CD4-positive, alpha-beta memory T cell (primary cell): Measurements from ENCODE around the gene RNF141. TPM values are rescaled to one million over a fixed set of nuclear protein-coding genes. Genes with fewer than 3 reads are reported as not detected.

Experiments used
- CTCF ChIA-PET: fragments of 350-600 bp; sonication (Branson Sonifier 250); formaldehyde crosslinking; loops from one replicate; lab custom pipeline; 2021; ENCODE audit warnings: inconsistent platforms; ENCODE audit not compliant: partially characterized antibody; lab: Charles Lee
- POLR2A ChIA-PET: fragments of 350-600 bp; sonication (Branson Sonifier 250); formaldehyde crosslinking; loops from one replicate; lab custom pipeline; 2021; ENCODE audit not compliant: partially characterized antibody; lab: Charles Lee
- DNase-seq, 5 donors: peaks; one replicate each; pipeline versions ENCODE4 v3.0.0 to v3.0.0-alpha.2; 2020 to 2022; ENCODE audit warnings: mixed read lengths in 1 of 5
- H3K27ac ChIP-seq: one replicate; pipeline ENCODE4 v1.7.0; 2013; ENCODE audit warnings: low read depth, low read length
- H3K27me3 ChIP-seq: 2 replicates; pipeline ENCODE4 v1.7.0; 2013; ENCODE audit warnings: mild to moderate bottlenecking, low read length, moderate library complexity; ENCODE audit not compliant: insufficient read depth
- H3K36me3 ChIP-seq: 2 replicates; pipeline ENCODE4 v1.7.0; 2013; ENCODE audit warnings: mild to moderate bottlenecking, low read length, moderate library complexity; ENCODE audit not compliant: insufficient read depth
- H3K4me1 ChIP-seq: 2 replicates; pipeline ENCODE4 v1.7.0; 2013; ENCODE audit warnings: mild to moderate bottlenecking, low read length, moderate library complexity; ENCODE audit not compliant: insufficient read depth
- H3K4me3 ChIP-seq, 2 donors: one replicate each; pipeline ENCODE4 v1.7.0; 2013; ENCODE audit warnings: low read length in 2 of 2, mild to moderate bottlenecking in 1 of 2
- H3K9me3 ChIP-seq, 2 donors: one replicate each; pipeline ENCODE4 v1.7.0; 2013; ENCODE audit warnings: low read length in 2 of 2, control low read depth in 1 of 2; ENCODE audit not compliant: control insufficient read depth in 1 of 2
- H3K27ac Mint-ChIP-seq, 7 donors: one replicate each; pipeline ENCODE4 v1.8.0; 2020 to 2021; ENCODE audit warnings: mixed read lengths in 7 of 7, mild to moderate bottlenecking in 6 of 7, inconsistent platforms in 3 of 7, moderate library complexity in 3 of 7
- H3K27me3 Mint-ChIP-seq, 2 donors: one replicate each; pipeline ENCODE4 v1.8.0; 2020 to 2021; ENCODE audit warnings: mixed read lengths in 2 of 2
- H3K36me3 Mint-ChIP-seq, 2 donors: one replicate each; pipeline ENCODE4 v1.8.0; 2020 to 2021; ENCODE audit warnings: mixed read lengths in 2 of 2, inconsistent platforms in 1 of 2, mild to moderate bottlenecking in 1 of 2
- H3K4me1 Mint-ChIP-seq, 4 donors: one replicate each; pipeline ENCODE4 v1.8.0; 2020 to 2021; ENCODE audit warnings: mixed read lengths in 4 of 4, mild to moderate bottlenecking in 1 of 4
- H3K4me3 Mint-ChIP-seq, 8 donors: one replicate each; pipeline ENCODE4 v1.8.0; 2020 to 2021; ENCODE audit warnings: mixed read lengths in 8 of 8, mild to moderate bottlenecking in 7 of 8, moderate library complexity in 6 of 8, inconsistent platforms in 3 of 8
- H3K9me3 Mint-ChIP-seq, 8 donors: one replicate each; pipeline ENCODE4 v1.8.0; 2020 to 2021; ENCODE audit warnings: mixed read lengths in 8 of 8, mild to moderate bottlenecking in 5 of 8, inconsistent platforms in 3 of 8, moderate library complexity in 1 of 8
- intact Hi-C: fragments of 100-400 bp; cut with micrococcal nuclease; formaldehyde crosslinking; loops from one replicate; pipeline ENCODE4 v1.15.1; 2023
- polyA plus RNA-seq, 2 donors: library from polyadenylated mRNA; unstranded; fragments of 300-500 nt; fragmentation: Illumina TruSeq; gene quantifications; one replicate each; pipeline ENCODE4 v1.2.3, GENCODE V29; 2021
- total RNA-seq, 2 experiments: library from RNA; stranded (reverse); gene quantifications; one replicate each; pipeline ENCODE4 v1.2.3, GENCODE V29; 2021

RNF141 gene
- total and polyA plus RNA-seq, 4 experiments from 2014 or later, result 15.6 to 24.8 (median 17.4) TPM

- no peaks in the 10 kb centered on the region for H3K36me3 ChIP-seq
- intact Hi-C loops, result no loop called here
- ChIA-PET POLR2A (no interaction called here), CTCF (interaction anchor here (0.9 kb wide), 1 partner anchor 171 kb away, joined by 3 read pairs; no protein-coding TSS in a partner anchor)
- H3K27me3 ChIP-seq, result no peaks in the 10 kb centered on the region
- no peak overlapping the region for H3K27ac ChIP-seq
- H3K4me3 ChIP-seq, result no peak overlapping the region
- peaks cover 4 to 10% of the 10 kb centered on the region in 2 donors for H3K27me3 Mint-ChIP-seq
- H3K27ac Mint-ChIP-seq, result no peak overlapping the region
- H3K36me3 Mint-ChIP-seq, result no peaks in the 10 kb centered on the region
- DNase-seq, result no peak
- no peaks in the 10 kb centered on the region for H3K9me3 ChIP-seq
- peaks cover 0 to 2% (median 0%) of the 10 kb centered on the region in 4 donors for H3K4me1 Mint-ChIP-seq
- no peaks in the 10 kb centered on the region for H3K9me3 Mint-ChIP-seq
- H3K4me3 Mint-ChIP-seq, result no peak overlapping the region
- no peaks in the 10 kb centered on the region for H3K4me1 ChIP-seq
Observed at GRCh38 chr11:10561043-10561818, 20.2 kb upstream of the RNF141 start.

- Histone ChIP-seq H3K27ac (no peak overlapping the region), H3K9me3 (no peaks in the 10 kb centered on the region), H3K27me3 (no peaks in the 10 kb centered on the region), H3K4me3 (no peak overlapping the region), H3K36me3 (no peaks in the 10 kb centered on the region), H3K4me1 (no peaks in the 10 kb centered on the region)
- intact Hi-C loops, result no loop called here
- peaks cover 0 to 2% (median 0%) of the 10 kb centered on the region in 4 donors for H3K4me1 Mint-ChIP-seq
- CTCF ChIA-PET, result interaction anchor here (1.1 to 2.0 kb wide), 3 partner anchors 16 to 96 kb away, joined by 3 to 5 read pairs (median 5); partner anchors contain the start of gene RNF141
- H3K4me3 Mint-ChIP-seq, result no peak overlapping the region
- POLR2A ChIA-PET, result no interaction called here
- peaks cover 0 to 2% (median 0%) of the 10 kb centered on the region in 8 donors for H3K9me3 Mint-ChIP-seq
- DNase-seq, result no peak
- no peaks in the 10 kb centered on the region for H3K36me3 Mint-ChIP-seq
- peaks cover 5 to 12% of the 10 kb centered on the region in 2 donors for H3K27me3 Mint-ChIP-seq
- no peak overlapping the region for H3K27ac Mint-ChIP-seq
Observed at GRCh38 chr11:10558288-10558687, 17.3 kb upstream of the RNF141 start.

GRCh38 chr11:10556590-10556989 lies 15.6 kb upstream of the RNF141 start:
- H3K4me1 Mint-ChIP-seq, result peaks cover 0 to 2% (median 0%) of the 10 kb centered on the region in 4 donors
- H3K9me3 ChIP-seq, result no peaks in the 10 kb centered on the region
- peaks cover under 1 to 9% (median 6%) of the 10 kb centered on the region in 8 donors for H3K9me3 Mint-ChIP-seq
- H3K27ac ChIP-seq, result no peak overlapping the region
- H3K4me1 ChIP-seq, result no peaks in the 10 kb centered on the region
- CTCF ChIA-PET, result interaction anchor here (2.5 kb wide), 1 partner anchor 15 kb away, joined by 10 read pairs; the partner anchor contains the start of gene RNF141
- peaks cover 9 to 17% of the 10 kb centered on the region in 2 donors for H3K27me3 Mint-ChIP-seq
- no peak for DNase-seq
- H3K36me3 Mint-ChIP-seq, result no peaks in the 10 kb centered on the region
- no peak overlapping the region for H3K27ac Mint-ChIP-seq
- intact Hi-C loops, result no loop called here
- POLR2A ChIA-PET, result interaction anchor here (0.7 kb wide), 1 partner anchor 9 kb away, joined by 4 read pairs; no protein-coding TSS in a partner anchor
- H3K27me3 ChIP-seq, result no peaks in the 10 kb centered on the region
- H3K36me3 ChIP-seq, result no peaks in the 10 kb centered on the region
- no peak overlapping the region for H3K4me3 ChIP-seq
- no peak overlapping the region for H3K4me3 Mint-ChIP-seq

- Histone ChIP-seq H3K9me3 (no peaks in the 10 kb centered on the region), H3K27ac (no peak overlapping the region), H3K36me3 (no peaks in the 10 kb centered on the region), H3K4me1 (no peaks in the 10 kb centered on the region), H3K4me3 (no peak overlapping the region), H3K27me3 (no peaks in the 10 kb centered on the region)
- no peaks in the 10 kb centered on the region for H3K36me3 Mint-ChIP-seq
- peaks cover 20 to 25% of the 10 kb centered on the region in 2 donors for H3K27me3 Mint-ChIP-seq
- intact Hi-C loops, result no loop called here
- ChIA-PET CTCF (no interaction called here), POLR2A (interaction anchor here (1.0 kb wide), 1 partner anchor 12 kb away, joined by 3 read pairs; no protein-coding TSS in a partner anchor)
- H3K27ac Mint-ChIP-seq, result no peak overlapping the region
- peaks cover 0 to under 1% (median 0%) of the 10 kb centered on the region in 4 donors for H3K4me1 Mint-ChIP-seq
- H3K4me3 Mint-ChIP-seq, result no peak overlapping the region
- DNase-seq, result no peak
- peaks cover 2 to 13% (median 9%) of the 10 kb centered on the region in 8 donors for H3K9me3 Mint-ChIP-seq
Observed at GRCh38 chr11:10551845-10552352, 10.9 kb upstream of the RNF141 start.

GRCh38 chr11:10551290-10551592 lies 10.3 kb upstream of the RNF141 start:
- Mint-ChIP-seq H3K27me3 (peaks cover 18 to 22% of the 10 kb centered on the region in 2 donors), H3K36me3 (no peaks in the 10 kb centered on the region), H3K27ac (no peak overlapping the region), H3K4me1 (no peaks in the 10 kb centered on the region), H3K4me3 (no peak overlapping the region), H3K9me3 (peaks cover 2 to 13% (median 9%) of the 10 kb centered on the region in 8 donors)
- DNase-seq, result no peak
- no peaks in the 10 kb centered on the region for H3K27me3 ChIP-seq
- no peaks in the 10 kb centered on the region for H3K4me1 ChIP-seq
- POLR2A ChIA-PET, result no interaction called here
- H3K9me3 ChIP-seq, result no peaks in the 10 kb centered on the region
- no peaks in the 10 kb centered on the region for H3K36me3 ChIP-seq
- CTCF ChIA-PET, result interaction anchor here (1.7 kb wide), 1 partner anchor 10 kb away, joined by 9 read pairs; the partner anchor contains the start of gene RNF141
- no peak overlapping the region for H3K4me3 ChIP-seq
- intact Hi-C loops, result no loop called here
- no peak overlapping the region for H3K27ac ChIP-seq

GRCh38 chr11:10550503-10551289 lies 9.7 kb upstream of the RNF141 start:
- no peaks in the 10 kb centered on the region for H3K36me3 Mint-ChIP-seq
- DNase-seq, result no peak
- H3K27me3 ChIP-seq, result no peaks in the 10 kb centered on the region
- no peak overlapping the region for H3K4me3 Mint-ChIP-seq
- H3K9me3 Mint-ChIP-seq, result peaks cover 2 to 13% (median 9%) of the 10 kb centered on the region in 8 donors
- H3K36me3 ChIP-seq, result no peaks in the 10 kb centered on the region
- CTCF ChIA-PET, result interaction anchor here (1.7 kb wide), 1 partner anchor 10 kb away, joined by 9 read pairs; the partner anchor contains the start of gene RNF141
- no peaks in the 10 kb centered on the region for H3K4me1 Mint-ChIP-seq
- peaks cover 18 to 20% of the 10 kb centered on the region in 2 donors for H3K27me3 Mint-ChIP-seq
- intact Hi-C loops, result no loop called here
- no peak overlapping the region for H3K27ac ChIP-seq
- no peaks in the 10 kb centered on the region for H3K4me1 ChIP-seq
- H3K4me3 ChIP-seq, result no peak overlapping the region
- H3K27ac Mint-ChIP-seq, result no peak overlapping the region
- POLR2A ChIA-PET, result no interaction called here
- no peaks in the 10 kb centered on the region for H3K9me3 ChIP-seq
